GM19324 (cell line): ENCODE results near the gene ZDHHC24.
"Not testable (repeated sequence)": the region's sequence is repeated elsewhere in the genome, so short reads cannot be mapped to it uniquely, and the experiment has no call there.

Experiments
- ATAC-seq: cut with Tn5 transposase; IDR thresholded peaks from one replicate; pipeline ENCODE4 v1.9.1; 2021; ENCODE audit warnings: mild to moderate bottlenecking, moderate library complexity; ENCODE audit not compliant: unreplicated experiment, low FRiP score

Gene ZDHHC24

DNA sequence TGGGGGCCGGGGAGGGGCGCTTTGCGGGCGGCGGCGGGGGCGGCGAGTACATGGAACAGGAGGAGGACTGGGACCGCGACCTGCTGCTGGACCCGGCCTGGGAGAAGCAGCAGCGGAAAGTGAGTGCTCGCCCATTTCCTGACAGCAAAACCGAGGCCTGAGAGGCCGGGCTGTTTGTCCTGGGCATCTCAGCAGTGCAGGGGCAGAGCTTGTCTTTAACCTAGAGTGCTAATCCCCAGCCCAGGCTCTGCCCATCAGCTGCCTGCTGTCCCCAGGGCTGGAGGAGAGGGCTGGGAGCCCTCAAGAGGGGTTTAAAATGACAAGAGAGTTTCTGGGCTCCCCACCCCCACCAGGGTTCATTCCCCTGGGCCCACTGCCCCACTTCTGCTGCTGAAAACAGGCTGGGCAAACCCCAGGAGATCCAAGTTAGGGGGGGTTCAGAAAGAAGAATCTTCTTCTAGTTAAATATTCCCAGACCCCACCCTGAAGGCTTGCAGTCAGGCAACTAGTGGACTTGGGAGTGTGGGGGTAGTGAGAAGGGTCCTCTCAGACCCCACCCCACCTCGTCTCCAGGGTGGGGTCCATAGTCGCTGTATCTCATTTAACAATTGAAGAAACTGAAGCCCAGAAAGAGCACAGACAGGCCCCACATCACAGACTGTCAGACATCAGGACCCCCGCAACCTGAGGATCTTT, 1.3 kb upstream of the ZDHHC24 start:
- no peak for ATAC-seq

DNA sequence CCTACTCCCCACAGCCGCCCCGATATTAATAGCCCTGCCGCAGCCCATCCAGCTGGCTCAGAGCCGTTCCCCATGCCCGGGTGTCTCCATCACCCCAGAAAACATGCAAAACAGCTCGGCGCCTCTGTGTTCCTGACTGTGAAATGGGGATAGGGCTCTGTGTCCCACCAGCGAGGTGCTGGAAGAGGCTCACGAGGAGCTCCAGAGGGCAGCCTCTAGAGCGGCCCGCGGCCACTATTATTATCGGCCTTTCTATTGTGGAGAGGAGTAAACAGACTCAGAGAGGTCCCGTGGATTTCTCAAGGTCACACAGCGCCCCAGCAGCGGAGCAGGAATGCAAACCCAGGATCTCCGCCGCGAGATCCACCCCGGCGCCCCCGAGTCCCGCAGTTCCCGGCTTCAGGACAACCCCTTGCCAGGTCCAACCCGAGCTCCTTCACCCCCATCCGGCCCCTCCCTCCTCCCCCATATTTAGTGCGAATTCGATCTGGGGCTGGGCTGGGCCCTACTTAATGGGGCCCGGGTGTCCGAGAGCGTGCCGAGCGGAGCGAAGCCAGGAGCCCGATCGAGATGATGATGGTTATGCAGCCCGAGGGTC, 619 bp upstream of the ZDHHC24 start, which contains the start of gene ACTN3:
ACTN3 (plus strand) TSS at position 536 of the 598 bp plus-strand sequence; CDS start at position 571, 35 bp downstream.
- ATAC-seq = no peak

DNA sequence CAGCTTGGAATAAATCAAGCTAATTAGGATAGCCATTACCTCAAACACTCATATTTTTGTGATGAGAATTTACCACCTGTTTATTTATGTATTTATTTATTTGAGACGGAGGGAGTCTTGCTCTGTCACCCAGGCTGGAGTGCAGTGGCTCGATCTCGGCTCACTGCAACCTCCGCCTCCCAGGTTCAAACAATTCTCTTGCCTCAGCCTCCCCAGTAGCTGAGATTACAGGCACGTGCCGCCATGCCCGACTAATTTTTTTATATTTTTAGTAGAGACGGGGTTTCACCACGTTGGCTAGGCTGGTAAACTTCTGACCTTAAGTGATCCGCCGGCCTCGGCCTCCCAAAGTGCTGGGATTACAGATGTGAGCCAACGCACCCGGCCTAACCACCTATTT, 896 bp downstream of the ZDHHC24 start:
- ATAC-seq = not testable (repeated sequence)

- ATAC-seq = no peak
Observed at GRCh38 chr11:66543263-66544107, 2.4 kb downstream of the ZDHHC24 start.

GRCh38 chr11:66542362-66542761, 3.5 kb downstream of the ZDHHC24 start:
- ATAC-seq = no peak

DNA sequence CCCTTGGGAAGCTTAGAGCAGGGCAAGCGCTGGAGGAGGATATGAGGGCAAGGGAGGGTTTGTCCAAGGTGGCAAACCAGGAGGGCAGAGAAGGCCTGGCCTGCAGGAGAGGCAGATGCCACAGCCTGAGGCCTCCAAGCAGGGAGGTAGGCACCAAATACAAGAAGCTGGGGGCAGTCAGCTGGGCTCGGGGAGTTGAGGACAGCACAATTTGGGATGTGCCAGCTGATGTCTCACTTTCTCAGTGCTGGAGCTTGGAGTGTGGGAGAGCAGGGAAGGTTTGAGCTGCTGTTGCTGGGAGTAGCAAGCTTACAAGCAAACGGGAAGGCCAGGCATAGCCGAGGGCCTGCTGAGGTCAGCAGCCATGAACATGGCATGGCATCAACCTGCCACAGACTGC, 4.0 kb downstream of the ZDHHC24 start:
- no peak for ATAC-seq

- ATAC-seq = not testable (repeated sequence)
Observed at GRCh38 chr11:66540598-66540997, 5.2 kb downstream of the ZDHHC24 start.

DNA sequence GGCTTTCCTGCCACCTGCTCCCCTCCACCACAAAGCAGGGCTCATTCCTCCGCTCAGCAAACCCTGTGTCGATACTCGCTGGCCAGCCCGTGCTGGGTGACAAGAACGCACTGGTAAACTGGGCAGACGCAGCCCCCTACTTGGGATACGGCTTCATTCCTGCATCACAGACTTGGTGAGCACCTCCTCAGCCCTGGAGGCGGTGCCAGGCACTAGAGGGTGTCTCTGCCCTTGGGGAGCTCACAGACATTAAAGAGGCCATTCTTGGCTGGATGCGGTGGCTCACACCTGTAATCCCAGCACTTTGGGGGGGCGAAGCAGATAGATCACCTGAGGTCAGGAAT, 6.0 kb downstream of the ZDHHC24 start:
- ATAC-seq = no peak

GRCh38 chr11:66539170-66539869, 6.5 kb downstream of the ZDHHC24 start:
- ATAC-seq = no peak

- ATAC-seq = no peak
Observed at GRCh38 chr11:66532784-66533183, 13.1 kb downstream of the ZDHHC24 start.

- ATAC-seq = no peak
Observed at GRCh38 chr11:66531841-66532240, 14.0 kb downstream of the ZDHHC24 start.

- ATAC-seq = no peak
Observed at GRCh38 chr11:66530927-66531709, 14.7 kb downstream of the ZDHHC24 start.

GRCh38 chr11:66529655-66530054, 16.2 kb downstream of the ZDHHC24 start:
- ATAC-seq = no peak

- no peak for ATAC-seq
Observed at GRCh38 chr11:66529069-66529468, 16.8 kb downstream of the ZDHHC24 start.

DNA sequence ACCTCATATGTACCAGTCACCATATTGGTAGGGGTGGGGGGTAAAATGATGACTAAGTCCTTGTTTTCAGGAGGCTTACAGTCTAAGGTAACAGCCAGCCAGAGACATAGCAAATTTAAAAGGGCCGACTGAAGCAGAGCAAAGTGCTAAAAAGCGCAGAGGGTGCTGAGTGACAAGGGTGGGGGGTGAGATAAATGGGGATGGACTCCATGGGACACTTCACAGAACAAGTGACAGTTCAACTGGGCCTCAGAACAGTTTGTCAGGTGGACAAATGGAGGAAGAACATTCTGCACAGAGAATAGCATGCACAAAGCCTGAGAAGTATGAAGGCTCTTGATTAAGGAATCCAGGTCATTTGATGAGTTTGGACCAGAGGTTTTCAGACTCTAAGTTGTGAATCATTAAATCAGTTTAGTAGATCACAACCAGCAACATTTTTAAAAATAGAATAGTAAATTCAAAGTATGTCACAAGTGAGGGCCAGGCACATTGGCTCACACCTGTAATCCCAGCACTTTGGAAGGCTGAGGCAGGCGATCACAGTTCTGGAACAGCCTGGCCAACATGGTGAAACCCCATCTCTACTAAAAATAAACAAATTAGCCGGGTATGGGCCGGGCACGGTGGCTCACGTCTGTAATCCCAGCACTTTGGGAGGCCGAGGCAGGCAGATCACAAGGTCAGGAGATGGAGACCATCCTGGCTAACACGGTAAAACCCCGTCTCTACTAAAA, 21.4 kb downstream of the ZDHHC24 start:
- ATAC-seq = no peak

GRCh38 chr11:66523611-66524010, 22.2 kb downstream of the ZDHHC24 start:
- ATAC-seq = no peak

DNA sequence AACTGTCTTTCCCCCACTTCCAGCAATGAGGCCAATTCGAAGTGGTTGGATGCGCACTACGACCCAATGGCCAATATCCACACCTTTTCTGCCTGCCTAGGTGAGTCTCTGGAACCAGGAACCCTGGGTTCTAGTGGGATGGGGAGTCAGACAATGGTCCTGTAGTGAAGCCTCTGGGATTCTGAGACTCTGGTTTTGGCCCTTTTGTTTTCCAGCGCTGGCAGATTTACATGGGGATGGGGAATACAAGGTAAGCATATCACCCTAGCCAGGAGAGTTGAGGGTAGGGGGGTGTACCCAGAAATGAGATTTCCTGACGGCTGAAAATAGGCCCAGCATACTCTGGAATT, 34.9 kb downstream of the ZDHHC24 start:
- ATAC-seq = no peak

DNA sequence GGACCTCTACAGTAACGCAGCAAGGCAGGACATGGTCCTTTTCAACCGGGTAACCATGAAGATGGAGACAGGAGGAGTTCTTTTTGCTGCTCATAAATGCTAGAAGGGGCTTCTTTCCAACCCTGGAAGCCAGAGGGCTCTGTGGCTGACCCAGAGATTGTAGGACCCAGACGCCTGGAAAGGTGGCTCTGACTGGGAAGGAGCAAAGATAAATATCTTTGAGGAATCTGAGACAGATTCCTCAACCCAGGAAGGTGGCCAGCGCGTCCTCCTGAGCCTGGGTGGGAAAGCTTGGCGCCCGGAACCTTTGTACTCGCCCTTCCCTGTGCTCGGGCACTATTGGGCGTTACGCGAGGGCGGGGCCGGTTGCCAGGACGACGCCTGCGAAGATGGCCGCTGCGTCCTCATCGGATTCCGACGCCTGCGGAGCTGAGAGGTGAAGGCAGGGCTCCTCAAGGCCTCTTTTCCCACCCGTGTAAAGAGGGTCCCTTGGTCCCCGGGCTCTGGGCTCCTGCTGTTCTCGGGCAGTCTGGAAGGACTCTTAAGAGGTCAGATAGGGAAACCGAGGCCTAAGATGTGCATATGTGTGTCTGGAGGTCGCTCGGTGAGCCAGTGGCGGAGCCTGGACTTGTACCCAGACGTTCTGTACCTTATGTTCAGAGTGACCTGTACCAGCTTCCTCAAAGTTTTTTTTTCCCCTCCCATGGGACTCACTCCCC, 35.4 kb downstream of the ZDHHC24 start, which contains the start of gene BBS1:
BBS1 (plus strand) TSS at position 365 of the 719 bp plus-strand sequence; CDS start at position 390, 25 bp downstream.
- ATAC-seq = peak; percentile 83

DNA sequence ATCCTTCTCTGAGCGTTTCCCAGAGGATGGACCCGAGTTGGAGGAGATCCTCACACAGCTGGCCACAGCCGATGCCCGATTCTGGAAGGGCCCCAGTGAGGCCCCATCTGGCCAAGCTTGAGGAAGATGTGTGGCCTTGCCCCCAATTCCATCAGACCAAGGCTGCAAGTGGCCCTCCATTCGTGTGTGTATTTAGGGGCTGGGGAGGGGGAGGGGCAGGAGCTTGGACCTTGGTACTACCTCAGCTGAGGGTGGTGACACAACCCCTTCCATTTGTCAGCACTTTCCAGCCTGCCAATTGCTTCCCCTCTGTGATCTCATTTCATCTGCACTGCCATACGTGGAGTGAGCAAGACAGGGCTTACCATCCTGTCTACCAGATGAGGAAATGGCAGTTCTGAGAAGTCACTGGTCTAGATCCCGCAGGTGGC, 36.7 kb downstream of the ZDHHC24 start:
- ATAC-seq = no peak
